NCI-H2107 (cell line): ENCODE results near the gene GTF3C5.
"Not testable (repeated sequence)": the region's sequence is repeated elsewhere in the genome, so short reads cannot be mapped to it uniquely, and the experiment has no call there.

ENCODE experiments used
- DNase-seq: peaks from one replicate; lab custom pipeline; 2025; lab: John Stamatoyannopoulos, UW

The GTF3C5 gene

GRCh38 chr9:133031130-133031422, 279 bp downstream of the GTF3C5 start:
- no peak for DNase-seq

- no peak for DNase-seq
Observed at GRCh38 chr9:133031496-133031911, 707 bp downstream of the GTF3C5 start.

DNA sequence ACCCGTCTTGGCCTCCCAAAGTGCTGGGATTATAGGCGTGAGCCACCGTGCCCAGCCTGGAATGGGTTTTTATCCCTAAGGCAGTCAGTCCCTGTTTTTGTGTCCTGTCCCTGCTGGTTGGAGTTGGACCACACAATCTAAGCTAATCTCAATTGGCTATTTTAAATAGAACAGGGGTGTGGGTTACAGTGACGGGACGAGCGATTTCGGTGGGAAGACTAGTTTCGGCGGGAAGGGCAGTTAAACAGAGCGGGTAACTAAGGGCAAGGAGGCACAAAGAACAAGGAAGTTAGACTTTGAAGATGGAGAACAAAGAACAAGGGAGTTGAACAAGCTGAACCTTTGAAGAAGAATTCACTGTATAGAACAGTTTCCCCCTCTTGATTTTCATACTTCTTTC, 1.4 kb downstream of the GTF3C5 start:
- no peak for DNase-seq

DNA sequence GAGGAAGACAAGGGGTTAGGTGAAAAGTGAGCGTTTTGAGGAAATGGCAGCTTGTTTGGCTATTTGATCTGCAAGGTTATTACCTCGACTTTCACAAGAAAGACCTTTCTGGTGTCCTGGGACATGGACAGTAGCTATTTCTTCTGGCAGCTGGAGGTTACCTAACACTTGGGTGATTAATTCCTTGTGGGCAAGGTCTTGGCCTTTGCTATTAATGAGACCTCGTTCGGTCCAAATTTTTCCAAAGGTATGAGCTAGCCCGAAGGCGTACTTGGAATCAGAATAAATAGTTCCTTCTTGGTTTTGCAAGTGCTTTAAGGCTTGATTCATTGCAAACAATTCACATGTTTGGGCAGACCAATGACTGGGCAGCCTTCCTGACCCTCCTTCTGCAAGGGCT, 4.9 kb downstream of the GTF3C5 start:
- DNase-seq = no peak

DNA sequence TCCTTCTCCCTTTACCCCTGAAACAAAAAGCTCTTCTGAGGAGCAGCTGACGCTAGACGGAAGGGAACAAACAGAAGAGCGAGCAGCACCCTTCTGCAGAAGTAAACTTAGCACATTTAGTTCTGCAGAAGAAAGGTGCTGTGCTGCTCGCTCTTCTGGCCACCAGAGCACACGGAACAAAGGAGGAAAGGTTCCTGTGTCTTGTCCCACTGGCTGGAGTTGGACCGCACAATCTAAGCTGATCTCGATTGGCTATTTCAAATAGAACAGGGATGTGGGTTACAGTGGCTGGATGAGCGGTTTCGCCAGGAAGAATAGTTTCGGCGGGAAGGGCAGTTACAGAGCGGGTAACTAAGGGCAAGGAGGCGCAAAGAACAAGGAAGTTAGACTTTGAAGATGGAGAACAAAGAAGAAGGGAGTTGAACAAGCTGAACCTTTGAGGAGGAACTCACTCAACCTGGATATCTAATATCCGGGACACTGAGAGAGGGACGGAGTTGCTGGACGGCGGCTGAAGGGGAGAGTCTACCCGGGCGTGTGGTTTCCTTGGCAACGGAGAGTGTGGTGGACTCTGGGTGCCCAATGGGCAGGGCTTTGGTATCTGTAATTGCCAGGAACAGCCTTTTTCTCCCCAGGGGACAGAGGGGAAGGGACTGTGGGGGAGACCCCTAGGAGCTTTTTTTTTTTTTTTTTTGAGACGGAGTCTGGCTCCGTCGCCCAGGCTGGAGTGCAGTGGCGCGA, 7.1 kb downstream of the GTF3C5 start:
- no peak for DNase-seq

DNA sequence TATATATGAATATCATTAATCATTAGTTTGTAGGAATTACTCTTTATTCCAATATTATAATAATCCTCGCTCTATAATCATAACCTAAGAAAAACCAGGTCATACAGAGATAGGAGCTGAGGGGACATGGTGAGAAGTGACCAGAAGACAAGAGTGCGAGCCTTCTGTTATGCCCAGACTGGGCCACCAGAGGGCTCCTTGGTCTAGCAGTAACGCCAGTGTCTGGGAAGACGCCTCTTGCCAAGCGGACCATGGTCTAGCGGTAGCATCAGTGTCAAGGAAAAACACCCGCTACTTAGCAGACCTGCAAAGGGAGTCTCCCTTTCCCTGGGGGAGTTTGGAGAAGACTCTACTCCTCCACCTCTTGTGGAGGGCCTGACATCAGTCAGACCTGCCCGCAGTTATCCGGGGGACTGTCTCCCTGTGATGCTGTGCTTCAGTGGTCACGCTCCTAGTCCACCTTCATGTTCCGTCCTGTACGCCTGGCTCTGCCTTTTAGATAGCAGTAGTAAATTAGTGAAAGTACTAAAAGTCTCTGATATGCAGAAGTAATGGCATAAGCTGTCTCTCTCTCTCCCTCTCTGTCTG, 10.2 kb downstream of the GTF3C5 start:
- DNase-seq = not testable (repeated sequence)

DNA sequence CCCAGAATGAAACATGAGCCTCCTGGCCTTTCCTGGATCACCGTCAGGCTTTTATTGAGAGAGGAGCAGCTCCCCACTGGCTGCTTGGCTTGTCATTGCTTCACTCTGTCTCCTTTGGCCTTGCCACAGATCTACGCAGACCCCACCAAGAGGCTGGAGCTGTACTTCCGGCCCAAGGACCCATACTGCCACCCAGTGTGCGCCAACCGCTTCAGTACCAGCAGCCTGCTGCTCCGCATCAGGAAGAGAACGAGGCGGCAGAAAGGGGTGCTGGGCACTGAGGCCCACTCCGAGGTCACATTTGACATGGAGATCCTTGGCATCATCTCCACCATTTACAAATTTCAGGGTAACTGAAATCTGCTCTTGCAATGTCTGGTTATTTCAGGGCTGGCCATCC, 11.2 kb downstream of the GTF3C5 start:
- DNase-seq = no peak

DNA sequence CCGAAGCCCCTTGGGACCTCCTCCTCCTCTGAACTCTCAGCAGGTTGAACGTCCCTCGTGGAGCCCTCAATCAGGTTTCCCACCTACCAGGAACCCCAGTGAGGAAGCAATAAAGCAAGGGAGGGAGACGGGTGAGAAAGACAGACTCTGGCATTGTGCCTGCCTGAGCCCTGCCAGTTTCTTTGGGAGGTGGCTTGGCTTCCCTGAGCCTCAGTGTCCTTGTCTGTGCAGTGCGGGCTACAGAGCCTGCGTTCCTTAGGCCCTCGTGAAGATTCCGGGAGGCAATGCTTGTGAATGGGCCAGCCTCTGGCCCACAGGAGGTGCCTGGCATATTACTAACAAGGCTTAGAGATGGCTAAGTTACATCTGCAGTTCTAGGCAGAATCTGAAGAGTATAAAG, 11.9 kb downstream of the GTF3C5 start:
- no peak for DNase-seq

DNA sequence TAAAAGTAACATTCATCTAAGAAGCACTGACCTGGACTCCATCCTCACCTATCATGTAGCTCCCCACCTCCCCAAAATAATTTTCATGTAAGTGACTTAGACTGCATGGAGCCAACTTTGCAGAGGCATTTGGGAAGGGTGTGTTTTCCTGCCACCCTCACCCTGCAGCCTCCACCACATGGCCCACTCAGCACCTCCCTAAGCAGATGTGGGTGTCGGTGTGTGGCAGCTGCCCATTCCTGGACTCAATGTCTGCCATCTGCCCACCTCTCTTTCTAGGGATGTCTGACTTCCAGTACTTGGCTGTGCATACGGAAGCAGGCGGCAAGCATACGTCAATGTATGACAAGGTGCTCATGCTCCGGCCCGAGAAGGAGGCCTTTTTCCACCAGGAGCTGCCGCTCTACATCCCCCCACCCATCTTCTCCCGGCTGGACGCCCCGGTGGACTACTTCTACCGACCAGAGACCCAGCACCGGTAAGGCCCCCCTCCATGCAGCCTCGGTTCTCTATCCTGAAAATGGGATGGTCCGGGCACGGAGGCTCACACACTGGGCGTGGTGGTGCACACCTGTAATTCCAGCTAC, 12.7 kb downstream of the GTF3C5 start:
- DNase-seq = no peak

DNA sequence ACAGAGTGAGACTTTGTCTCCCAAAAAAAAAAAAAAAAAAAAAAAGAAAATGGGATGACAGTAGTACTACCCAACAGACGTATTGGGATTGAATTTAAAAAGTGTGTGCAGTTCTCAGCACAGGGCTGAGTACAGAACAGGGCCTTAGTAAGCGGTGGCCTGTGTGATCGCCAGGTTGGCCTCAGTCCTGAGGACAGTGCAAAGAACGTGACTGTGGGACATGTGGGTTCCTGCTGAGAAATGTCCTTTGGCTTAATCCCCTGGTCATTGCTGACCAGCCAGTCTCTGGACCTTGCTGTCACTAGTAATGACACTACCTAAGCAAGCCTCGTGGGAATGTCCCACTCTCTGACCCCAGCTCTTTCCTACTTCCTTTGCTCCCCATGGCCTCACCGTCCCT, 13.3 kb downstream of the GTF3C5 start:
- no peak for DNase-seq

- no peak for DNase-seq
Observed at GRCh38 chr9:133044661-133045060, 13.9 kb downstream of the GTF3C5 start.

DNA sequence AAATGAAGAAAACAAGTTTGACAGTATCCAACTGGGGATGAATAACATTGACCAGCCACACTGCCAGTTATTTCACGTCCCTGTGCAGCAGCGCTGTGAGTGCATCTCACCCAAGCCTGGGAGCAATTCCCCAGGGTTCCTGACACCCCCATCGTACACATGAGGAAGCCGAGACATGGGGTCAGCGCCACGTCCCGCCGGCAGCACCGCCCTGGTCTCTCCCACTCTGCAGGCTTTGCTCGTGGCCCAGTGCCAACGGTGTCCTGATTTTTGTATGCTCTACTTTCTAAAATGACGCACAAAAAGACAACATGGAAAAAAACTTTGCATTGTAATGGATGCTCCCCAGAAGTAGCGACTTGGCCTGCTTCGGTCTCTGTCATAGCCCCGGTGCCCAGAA, 14.3 kb downstream of the GTF3C5 start:
- DNase-seq = no peak

- DNase-seq = no peak
Observed at GRCh38 chr9:133046196-133046899, 15.6 kb downstream of the GTF3C5 start.

- DNase-seq = no peak
Observed at GRCh38 chr9:133046900-133047295, 16.1 kb downstream of the GTF3C5 start.

- no peak for DNase-seq
Observed at GRCh38 chr9:133048595-133048994, 17.8 kb downstream of the GTF3C5 start.

GRCh38 chr9:133049043-133049442, 18.2 kb downstream of the GTF3C5 start:
- DNase-seq = no peak

DNA sequence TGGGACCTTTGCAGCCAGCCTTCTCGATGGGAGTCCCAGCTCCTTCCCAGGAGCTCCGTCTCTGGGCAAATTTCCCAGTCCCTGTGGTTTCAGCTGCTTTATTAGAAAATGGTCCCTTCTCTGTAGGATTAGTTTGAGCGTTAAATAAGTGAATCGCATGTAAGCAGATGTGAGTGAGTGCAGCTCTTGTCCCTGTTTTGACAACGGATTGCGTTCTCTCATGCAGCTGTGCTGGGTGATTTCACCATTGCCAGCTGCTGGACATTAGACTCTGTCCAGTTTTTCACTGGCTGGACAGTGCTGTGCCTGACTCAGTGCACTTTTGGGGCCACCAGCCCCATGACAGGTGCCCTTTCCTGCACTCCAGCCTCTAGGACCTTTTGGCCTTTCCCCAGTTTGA, 19.3 kb downstream of the GTF3C5 start:
- peak; percentile 75 for DNase-seq

- no peak for DNase-seq
Observed at GRCh38 chr9:133050781-133051180, 20.0 kb downstream of the GTF3C5 start.

GRCh38 chr9:133051281-133051900, 20.6 kb downstream of the GTF3C5 start:
- no peak for DNase-seq

- no peak for DNase-seq
Observed at GRCh38 chr9:133051966-133052539, 21.3 kb downstream of the GTF3C5 start.

DNA sequence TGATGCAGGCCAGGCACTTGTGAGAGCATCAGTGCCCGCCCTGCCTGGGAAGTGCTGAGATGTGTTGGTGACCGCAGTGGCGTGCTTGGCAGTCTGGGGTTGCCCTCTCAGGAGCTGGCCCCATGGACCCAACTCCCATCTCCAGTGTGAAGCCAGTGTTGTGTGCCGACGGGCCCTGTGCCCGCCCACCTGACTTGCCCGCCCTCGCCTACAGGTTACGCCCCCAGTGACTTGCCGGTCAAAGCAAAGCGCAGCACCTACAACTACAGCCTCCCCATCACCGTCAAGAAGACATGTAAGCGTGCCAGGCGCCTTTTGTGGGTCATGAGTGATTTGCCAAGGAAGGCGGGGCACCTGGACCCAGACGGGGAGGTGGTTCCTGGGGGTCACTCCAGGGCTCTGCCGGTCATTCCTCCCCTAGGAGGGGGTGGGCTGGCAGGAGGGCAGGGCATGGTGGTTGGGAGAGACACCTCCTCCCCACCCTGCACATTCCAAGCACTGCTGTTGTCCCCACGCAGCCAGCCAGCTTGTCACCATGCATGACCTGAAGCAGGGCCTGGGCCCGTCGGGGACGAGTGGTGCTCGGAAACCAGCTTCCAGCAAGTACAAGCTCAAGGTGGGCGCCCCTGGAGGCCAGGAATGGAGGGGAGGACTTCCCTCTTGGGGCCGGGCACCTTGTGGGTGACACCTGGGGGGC, 23.5 kb downstream of the GTF3C5 start:
- no peak for DNase-seq

DNA sequence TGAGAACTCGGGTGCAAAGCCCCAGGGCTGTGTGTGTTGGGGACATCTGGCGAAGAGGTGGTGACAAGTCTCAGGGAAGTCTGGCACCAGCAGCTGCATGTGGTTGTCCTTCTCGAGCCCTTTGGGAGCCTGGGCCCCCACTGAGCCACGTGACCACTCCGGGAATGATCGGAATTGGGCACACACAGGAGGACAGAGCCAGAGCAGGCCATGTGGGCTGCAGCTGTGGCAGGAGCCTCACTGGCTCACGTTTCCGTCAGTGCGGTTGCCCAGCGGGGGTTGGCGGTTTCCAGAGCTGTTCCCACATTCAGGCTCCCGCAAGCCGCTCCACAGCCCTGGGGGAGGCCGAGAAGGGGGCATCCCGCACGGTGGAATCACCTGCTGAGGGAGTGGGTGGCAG, 24.2 kb downstream of the GTF3C5 start:
- peak; percentile 82 for DNase-seq
